ENCODE measurements around the gene MAPKBP1. TPM values are rescaled to one million over a fixed set of nuclear protein-coding genes. Genes with fewer than 3 reads are reported as not detected.

The MAPKBP1 gene
- total and polyA plus RNA-seq, 2 of the 13 experiments (the other 11 are each of a cell fraction or from before 2014, with no cell fraction given) = 3.0 to 7.3 TPM

GRCh38 chr15:41841131-41841530 lies 66.8 kb downstream of the MAPKBP1 start (continued):
- TF ChIP-seq, protein P1, sequence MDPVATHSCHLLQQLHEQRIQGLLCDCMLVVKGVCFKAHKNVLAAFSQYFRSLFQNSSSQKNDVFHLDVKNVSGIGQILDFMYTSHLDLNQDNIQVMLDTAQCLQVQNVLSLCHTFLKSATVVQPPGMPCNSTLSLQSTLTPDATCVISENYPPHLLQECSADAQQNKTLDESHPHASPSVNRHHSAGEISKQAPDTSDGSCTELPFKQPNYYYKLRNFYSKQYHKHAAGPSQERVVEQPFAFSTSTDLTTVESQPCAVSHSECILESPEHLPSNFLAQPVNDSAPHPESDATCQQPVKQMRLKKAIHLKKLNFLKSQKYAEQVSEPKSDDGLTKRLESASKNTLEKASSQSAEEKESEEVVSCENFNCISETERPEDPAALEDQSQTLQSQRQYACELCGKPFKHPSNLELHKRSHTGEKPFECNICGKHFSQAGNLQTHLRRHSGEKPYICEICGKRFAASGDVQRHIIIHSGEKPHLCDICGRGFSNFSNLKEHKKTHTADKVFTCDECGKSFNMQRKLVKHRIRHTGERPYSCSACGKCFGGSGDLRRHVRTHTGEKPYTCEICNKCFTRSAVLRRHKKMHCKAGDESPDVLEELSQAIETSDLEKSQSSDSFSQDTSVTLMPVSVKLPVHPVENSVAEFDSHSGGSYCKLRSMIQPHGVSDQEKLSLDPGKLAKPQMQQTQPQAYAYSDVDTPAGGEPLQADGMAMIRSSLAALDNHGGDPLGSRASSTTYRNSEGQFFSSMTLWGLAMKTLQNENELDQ (CRISPR knock-in tag; IDR thresholded peaks at IDR 0.05; ENCODE audit: borderline replicate concordance) = no peak
- TF ChIP-seq ZXDC (CRISPR knock-in tag; IDR thresholded peaks at IDR 0.05) (no peak), FOXC1 (CRISPR knock-in tag; IDR thresholded peaks at IDR 0.05; ENCODE audit: borderline replicate concordance) (no peak), ELF4 (CRISPR knock-in tag; IDR thresholded peaks at IDR 0.05; ENCODE audit: borderline replicate concordance) (no peak)
- TF ChIP-seq, protein P2, sequence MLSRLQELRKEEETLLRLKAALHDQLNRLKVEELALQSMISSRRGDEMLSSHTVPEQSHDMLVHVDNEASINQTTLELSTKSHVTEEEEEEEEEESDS (CRISPR knock-in tag; IDR thresholded peaks at IDR 0.05; ENCODE audit: borderline replicate concordance) = no peak

DNA sequence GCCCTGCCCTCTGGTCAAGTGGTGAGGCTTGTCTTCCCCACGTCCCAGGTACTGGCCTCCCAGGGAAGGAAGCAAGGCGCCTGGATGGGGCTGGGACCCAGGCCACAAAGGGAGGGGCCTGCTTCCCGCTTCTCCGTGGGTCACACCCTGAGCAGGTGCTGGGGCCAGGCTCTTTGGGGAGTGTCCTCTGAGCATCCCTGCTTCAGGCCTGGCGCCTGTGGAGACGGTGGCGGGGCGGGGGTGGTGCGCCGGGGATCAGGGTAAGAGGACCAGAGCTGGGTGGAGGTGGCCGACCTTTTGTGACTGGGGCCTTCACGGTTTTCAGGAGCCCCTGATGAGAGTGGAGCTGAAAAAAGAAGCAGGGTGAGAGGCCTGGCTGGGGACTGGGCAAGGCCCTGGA lies 67.9 kb downstream of the MAPKBP1 start:
- H3K36me3 ChIP-seq (replicated peaks in 1 of 2; ENCODE audit: control insufficient read depth in 1 of 2, insufficient read depth in 2 of 2, low read length in 2 of 2) = peaks cover 3 to 5% of the 10 kb centered on the region in 2 experiments; a peak in 3 of 5 replicates
- 98% methylated on average over 10 of the region's 12 CpGs for WGBS (ENCODE audit: low lambda C conversion rate)
- POLR2A ChIA-PET = no interaction called here
- no peaks in the 10 kb centered on the region for H3K79me2 ChIP-seq (ENCODE audit: insufficient read depth, low read length)
- ATAC-seq (no peak), FAIRE-seq (no peak), DNase-seq (ENCODE audit: low spot score) (no peak)
- in situ Hi-C loops (cut with HindIII; ENCODE audit: extremely low pct_ligation_motif_present, low pct_unique_long_range_greater_than_20kb) (no loop called here), intact Hi-C loops (cut with micrococcal nuclease; ENCODE audit: unreplicated experiment) (no loop called here)
- no peaks in the 10 kb centered on the region for H4K20me1 ChIP-seq (ENCODE audit: insufficient read depth, low read length)
- no peaks in the 10 kb centered on the region for H3K9me3 ChIP-seq (ENCODE audit: low read length)
- no TSS peak for BruUV-seq (replicated peaks)
- no peak overlapping the region for H2AFZ ChIP-seq (ENCODE audit: low read length)
- no peak overlapping the region for H3K9ac ChIP-seq (ENCODE audit: insufficient read depth, low read depth, low read length)
- CTCF ChIA-PET (ENCODE audit: low intra/inter-chr PET ratio, low total read pairs) = no interaction called here
- H3K27ac ChIP-seq (ENCODE audit: extremely low read length, insufficient read depth, low read length) = no peak overlapping the region
- no peaks in the 10 kb centered on the region; a peak in 1 of 5 replicates for H3K27me3 ChIP-seq (ENCODE audit: control insufficient read depth in 1 of 2, insufficient read depth in 2 of 2, low read length in 2 of 2)
- H3K4me1 ChIP-seq (ENCODE audit: insufficient read depth, low read length) = no peaks in the 10 kb centered on the region
- no peak overlapping the region for H3K4me2 ChIP-seq (ENCODE audit: low read depth, low read length)
- no peak overlapping the region for H3K4me3 ChIP-seq (replicated peaks in 1 of 3; ENCODE audit: insufficient read depth in 1 of 3, low read depth in 2 of 3, low read length in 3 of 3)
- TF ChIP-seq ARID2 (CRISPR knock-in tag; IDR thresholded peaks at IDR 0.05; ENCODE audit: borderline replicate concordance) = no peak
- TF ChIP-seq FOXK1 (CRISPR knock-in tag; IDR thresholded peaks at IDR 0.05; ENCODE audit: borderline replicate concordance, low read depth) = no peak
- TF ChIP-seq CEBPZ (IDR thresholded peaks at IDR 0.05; ENCODE audit: low read length) = no peak
- TF ChIP-seq, protein P3, sequence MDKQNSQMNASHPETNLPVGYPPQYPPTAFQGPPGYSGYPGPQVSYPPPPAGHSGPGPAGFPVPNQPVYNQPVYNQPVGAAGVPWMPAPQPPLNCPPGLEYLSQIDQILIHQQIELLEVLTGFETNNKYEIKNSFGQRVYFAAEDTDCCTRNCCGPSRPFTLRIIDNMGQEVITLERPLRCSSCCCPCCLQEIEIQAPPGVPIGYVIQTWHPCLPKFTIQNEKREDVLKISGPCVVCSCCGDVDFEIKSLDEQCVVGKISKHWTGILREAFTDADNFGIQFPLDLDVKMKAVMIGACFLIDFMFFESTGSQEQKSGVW (CRISPR knock-in tag; IDR thresholded peaks at IDR 0.05; ENCODE audit: borderline replicate concordance) = no peak
- no peak for TF ChIP-seq ZNF460 (CRISPR knock-in tag; IDR thresholded peaks at IDR 0.05; ENCODE audit: borderline replicate concordance)
- TF ChIP-seq TCF12 (IDR thresholded peaks at IDR 0.05) = no peak
- no peak for TF ChIP-seq TCF12 (CRISPR knock-in tag; IDR thresholded peaks at IDR 0.05)
- TF ChIP-seq ZNF678 (CRISPR knock-in tag; IDR thresholded peaks at IDR 0.05) = no peak
- TF ChIP-seq ZNF335 (CRISPR knock-in tag; IDR thresholded peaks at IDR 0.05) = no peak
